ENCODE measurements around the gene TALDO1. TPM values are rescaled to one million over a fixed set of nuclear protein-coding genes. Genes with fewer than 3 reads are reported as not detected.

TALDO1 gene
- total and polyA plus RNA-seq, 10 of the 15 experiments (the other 5 are each of a cell fraction or from before 2014, with no cell fraction given) = 121 to 302 (median 182) TPM

DNA sequence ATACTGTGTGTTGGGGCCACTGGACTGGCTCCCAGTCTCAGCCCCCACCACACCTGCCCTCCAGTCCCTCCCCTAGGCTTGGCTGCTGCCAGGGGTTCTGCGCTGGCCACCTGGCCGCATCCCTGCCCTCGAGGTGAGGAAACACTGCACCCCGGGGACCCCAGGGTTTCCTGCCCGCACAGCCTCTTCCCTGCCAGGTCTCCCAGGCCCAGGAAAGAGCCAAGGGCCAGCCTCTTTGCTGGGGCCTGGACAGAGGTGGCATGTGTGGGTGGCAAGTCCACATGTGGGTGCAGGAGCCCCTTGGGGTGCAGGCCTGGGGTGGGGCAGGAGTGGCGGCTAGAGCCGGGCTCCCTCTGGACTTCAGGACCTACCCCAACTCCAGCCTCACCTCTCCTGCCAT is 38.8 kb upstream of the TALDO1 start:
- 15% methylated on average over 5 of the region's 7 CpGs for WGBS (ENCODE audit: insufficient coverage, insufficient replicate concordance, low lambda C conversion rate, missing lambda C conversion rate)
- Histone ChIP-seq H3K4me1 (ENCODE audit: control insufficient read depth, insufficient read depth, low read length) (no peaks in the 10 kb centered on the region), H4K20me1 (ENCODE audit: control insufficient read depth, insufficient read depth) (no peaks in the 10 kb centered on the region), H3K27me3 (replicated peaks in 1 of 2; ENCODE audit: control insufficient read depth in 2 of 2, insufficient read depth in 2 of 2, low read length in 1 of 2) (no peaks in the 10 kb centered on the region; a peak in 1 of 4 replicates), H3K36me3 (ENCODE audit: control insufficient read depth in 2 of 2, insufficient read depth in 2 of 2, low read length in 1 of 2) (no peaks in the 10 kb centered on the region), H3K27ac (ENCODE audit: control insufficient read depth, insufficient read depth) (no peak overlapping the region), H2AFZ (ENCODE audit: control insufficient read depth, low read depth, low read length) (no peak overlapping the region), H3K4me3 (no peak overlapping the region), H3K4me2 (ENCODE audit: control insufficient read depth, insufficient read depth) (no peak overlapping the region), H3K79me2 (ENCODE audit: control insufficient read depth, insufficient read depth, low read length) (no peaks in the 10 kb centered on the region), H3K9ac (ENCODE audit: control insufficient read depth, insufficient read depth, low read length) (no peak overlapping the region), H3K9me3 (replicated peaks; ENCODE audit: control insufficient read depth, insufficient read depth, low read length) (no peaks in the 10 kb centered on the region)
- no peak for FAIRE-seq
- in situ Hi-C loops (cut with MboI) = no loop called here
- DNase-seq (ENCODE audit: low read depth, low spot score) = no peak
- intact Hi-C loops (cut with micrococcal nuclease; ENCODE audit: unreplicated experiment) = no loop called here
- CTCF ChIA-PET = no interaction called here
- no peak for ATAC-seq
- POLR2A ChIA-PET = no interaction called here
- no TSS peak for BruUV-seq (replicated peaks)
- RAD21 ChIA-PET (ENCODE audit: unreplicated experiment) = no interaction called here
- SMC1A ChIA-PET (ENCODE audit: uncharacterized antibody, unreplicated experiment) = no interaction called here
- TF ChIP-seq, protein P1, sequence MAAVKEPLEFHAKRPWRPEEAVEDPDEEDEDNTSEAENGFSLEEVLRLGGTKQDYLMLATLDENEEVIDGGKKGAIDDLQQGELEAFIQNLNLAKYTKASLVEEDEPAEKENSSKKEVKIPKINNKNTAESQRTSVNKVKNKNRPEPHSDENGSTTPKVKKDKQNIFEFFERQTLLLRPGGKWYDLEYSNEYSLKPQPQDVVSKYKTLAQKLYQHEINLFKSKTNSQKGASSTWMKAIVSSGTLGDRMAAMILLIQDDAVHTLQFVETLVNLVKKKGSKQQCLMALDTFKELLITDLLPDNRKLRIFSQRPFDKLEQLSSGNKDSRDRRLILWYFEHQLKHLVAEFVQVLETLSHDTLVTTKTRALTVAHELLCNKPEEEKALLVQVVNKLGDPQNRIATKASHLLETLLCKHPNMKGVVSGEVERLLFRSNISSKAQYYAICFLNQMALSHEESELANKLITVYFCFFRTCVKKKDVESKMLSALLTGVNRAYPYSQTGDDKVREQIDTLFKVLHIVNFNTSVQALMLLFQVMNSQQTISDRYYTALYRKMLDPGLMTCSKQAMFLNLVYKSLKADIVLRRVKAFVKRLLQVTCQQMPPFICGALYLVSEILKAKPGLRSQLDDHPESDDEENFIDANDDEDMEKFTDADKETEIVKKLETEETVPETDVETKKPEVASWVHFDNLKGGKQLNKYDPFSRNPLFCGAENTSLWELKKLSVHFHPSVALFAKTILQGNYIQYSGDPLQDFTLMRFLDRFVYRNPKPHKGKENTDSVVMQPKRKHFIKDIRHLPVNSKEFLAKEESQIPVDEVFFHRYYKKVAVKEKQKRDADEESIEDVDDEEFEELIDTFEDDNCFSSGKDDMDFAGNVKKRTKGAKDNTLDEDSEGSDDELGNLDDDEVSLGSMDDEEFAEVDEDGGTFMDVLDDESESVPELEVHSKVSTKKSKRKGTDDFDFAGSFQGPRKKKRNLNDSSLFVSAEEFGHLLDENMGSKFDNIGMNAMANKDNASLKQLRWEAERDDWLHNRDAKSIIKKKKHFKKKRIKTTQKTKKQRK (IDR thresholded peaks at IDR 0.05; ENCODE audit: low read depth, low read length) = no peak
- TF ChIP-seq SMC3 (IDR thresholded peaks at IDR 0.05; ENCODE audit: borderline replicate concordance, low read length) (no peak), EGR1 (IDR thresholded peaks at IDR 0.05; ENCODE audit: borderline replicate concordance in 1 of 2, low read depth in 2 of 2, low read length in 2 of 2) (no peak), SMAD1 (IDR thresholded peaks at IDR 0.05; ENCODE audit: low read depth, partially characterized antibody) (no peak), FOXK2 (IDR thresholded peaks at IDR 0.05) (no peak)
- TF ChIP-seq, protein P2, sequence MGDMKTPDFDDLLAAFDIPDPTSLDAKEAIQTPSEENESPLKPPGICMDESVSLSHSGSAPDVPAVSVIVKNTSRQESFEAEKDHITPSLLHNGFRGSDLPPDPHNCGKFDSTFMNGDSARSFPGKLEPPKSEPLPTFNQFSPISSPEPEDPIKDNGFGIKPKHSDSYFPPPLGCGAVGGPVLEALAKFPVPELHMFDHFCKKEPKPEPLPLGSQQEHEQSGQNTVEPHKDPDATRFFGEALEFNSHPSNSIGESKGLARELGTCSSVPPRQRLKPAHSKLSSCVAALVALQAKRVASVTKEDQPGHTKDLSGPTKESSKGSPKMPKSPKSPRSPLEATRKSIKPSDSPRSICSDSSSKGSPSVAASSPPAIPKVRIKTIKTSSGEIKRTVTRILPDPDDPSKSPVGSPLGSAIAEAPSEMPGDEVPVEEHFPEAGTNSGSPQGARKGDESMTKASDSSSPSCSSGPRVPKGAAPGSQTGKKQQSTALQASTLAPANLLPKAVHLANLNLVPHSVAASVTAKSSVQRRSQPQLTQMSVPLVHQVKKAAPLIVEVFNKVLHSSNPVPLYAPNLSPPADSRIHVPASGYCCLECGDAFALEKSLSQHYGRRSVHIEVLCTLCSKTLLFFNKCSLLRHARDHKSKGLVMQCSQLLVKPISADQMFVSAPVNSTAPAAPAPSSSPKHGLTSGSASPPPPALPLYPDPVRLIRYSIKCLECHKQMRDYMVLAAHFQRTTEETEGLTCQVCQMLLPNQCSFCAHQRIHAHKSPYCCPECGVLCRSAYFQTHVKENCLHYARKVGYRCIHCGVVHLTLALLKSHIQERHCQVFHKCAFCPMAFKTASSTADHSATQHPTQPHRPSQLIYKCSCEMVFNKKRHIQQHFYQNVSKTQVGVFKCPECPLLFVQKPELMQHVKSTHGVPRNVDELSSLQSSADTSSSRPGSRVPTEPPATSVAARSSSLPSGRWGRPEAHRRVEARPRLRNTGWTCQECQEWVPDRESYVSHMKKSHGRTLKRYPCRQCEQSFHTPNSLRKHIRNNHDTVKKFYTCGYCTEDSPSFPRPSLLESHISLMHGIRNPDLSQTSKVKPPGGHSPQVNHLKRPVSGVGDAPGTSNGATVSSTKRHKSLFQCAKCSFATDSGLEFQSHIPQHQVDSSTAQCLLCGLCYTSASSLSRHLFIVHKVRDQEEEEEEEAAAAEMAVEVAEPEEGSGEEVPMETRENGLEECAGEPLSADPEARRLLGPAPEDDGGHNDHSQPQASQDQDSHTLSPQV (IDR thresholded peaks at IDR 0.05) = no peak
- TF ChIP-seq, protein P3, sequence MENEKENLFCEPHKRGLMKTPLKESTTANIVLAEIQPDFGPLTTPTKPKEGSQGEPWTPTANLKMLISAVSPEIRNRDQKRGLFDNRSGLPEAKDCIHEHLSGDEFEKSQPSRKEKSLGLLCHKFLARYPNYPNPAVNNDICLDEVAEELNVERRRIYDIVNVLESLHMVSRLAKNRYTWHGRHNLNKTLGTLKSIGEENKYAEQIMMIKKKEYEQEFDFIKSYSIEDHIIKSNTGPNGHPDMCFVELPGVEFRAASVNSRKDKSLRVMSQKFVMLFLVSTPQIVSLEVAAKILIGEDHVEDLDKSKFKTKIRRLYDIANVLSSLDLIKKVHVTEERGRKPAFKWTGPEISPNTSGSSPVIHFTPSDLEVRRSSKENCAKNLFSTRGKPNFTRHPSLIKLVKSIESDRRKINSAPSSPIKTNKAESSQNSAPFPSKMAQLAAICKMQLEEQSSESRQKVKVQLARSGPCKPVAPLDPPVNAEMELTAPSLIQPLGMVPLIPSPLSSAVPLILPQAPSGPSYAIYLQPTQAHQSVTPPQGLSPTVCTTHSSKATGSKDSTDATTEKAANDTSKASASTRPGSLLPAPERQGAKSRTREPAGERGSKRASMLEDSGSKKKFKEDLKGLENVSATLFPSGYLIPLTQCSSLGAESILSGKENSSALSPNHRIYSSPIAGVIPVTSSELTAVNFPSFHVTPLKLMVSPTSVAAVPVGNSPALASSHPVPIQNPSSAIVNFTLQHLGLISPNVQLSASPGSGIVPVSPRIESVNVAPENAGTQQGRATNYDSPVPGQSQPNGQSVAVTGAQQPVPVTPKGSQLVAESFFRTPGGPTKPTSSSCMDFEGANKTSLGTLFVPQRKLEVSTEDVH (IDR thresholded peaks at IDR 0.05; ENCODE audit: low read depth, partially characterized antibody) = no peak
- TF ChIP-seq, protein P4, sequence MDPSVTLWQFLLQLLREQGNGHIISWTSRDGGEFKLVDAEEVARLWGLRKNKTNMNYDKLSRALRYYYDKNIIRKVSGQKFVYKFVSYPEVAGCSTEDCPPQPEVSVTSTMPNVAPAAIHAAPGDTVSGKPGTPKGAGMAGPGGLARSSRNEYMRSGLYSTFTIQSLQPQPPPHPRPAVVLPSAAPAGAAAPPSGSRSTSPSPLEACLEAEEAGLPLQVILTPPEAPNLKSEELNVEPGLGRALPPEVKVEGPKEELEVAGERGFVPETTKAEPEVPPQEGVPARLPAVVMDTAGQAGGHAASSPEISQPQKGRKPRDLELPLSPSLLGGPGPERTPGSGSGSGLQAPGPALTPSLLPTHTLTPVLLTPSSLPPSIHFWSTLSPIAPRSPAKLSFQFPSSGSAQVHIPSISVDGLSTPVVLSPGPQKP (IDR thresholded peaks at IDR 0.05; ENCODE audit: low read depth, low read length) = no peak
- TF ChIP-seq, protein P5, sequence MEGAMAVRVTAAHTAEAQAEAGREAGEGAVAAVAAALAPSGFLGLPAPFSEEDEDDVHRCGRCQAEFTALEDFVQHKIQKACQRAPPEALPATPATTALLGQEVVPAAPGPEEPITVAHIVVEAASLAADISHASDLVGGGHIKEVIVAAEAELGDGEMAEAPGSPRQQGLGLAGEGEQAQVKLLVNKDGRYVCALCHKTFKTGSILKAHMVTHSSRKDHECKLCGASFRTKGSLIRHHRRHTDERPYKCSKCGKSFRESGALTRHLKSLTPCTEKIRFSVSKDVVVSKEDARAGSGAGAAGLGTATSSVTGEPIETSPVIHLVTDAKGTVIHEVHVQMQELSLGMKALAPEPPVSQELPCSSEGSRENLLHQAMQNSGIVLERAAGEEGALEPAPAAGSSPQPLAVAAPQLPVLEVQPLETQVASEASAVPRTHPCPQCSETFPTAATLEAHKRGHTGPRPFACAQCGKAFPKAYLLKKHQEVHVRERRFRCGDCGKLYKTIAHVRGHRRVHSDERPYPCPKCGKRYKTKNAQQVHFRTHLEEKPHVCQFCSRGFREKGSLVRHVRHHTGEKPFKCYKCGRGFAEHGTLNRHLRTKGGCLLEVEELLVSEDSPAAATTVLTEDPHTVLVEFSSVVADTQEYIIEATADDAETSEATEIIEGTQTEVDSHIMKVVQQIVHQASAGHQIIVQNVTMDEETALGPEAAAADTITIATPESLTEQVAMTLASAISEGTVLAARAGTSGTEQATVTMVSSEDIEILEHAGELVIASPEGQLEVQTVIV (IDR thresholded peaks at IDR 0.05; ENCODE audit: borderline replicate concordance, partially characterized antibody) = no peak

All from GM12878 (cell line).